Tibial nerve (tissue), 4 donors: Measurements from ENCODE around the gene SEC16B. TPM values are rescaled to one million over a fixed set of nuclear protein-coding genes. Genes with fewer than 3 reads are reported as not detected.

ENCODE experiments used
- DNase-seq, 2 donors: peaks; one replicate each; pipeline ENCODE4 v3.0.0-alpha.2; 2019; ENCODE audit warnings: low spot score in 2 of 2
- H3K27ac ChIP-seq, 4 donors: fragments of 200-600 bp; sonication (generic) in 3 of 4; one replicate each; pipeline ENCODE4 v1.5.1; 2017 to 2019; ENCODE audit warnings: mild to moderate bottlenecking in 1 of 4
- H3K27me3 ChIP-seq, 2 donors: fragments of 200-600 bp; sonication (generic) in 1 of 2; one replicate each; pipeline versions ENCODE4 v1.5.1 to v1.6.0; 2017 to 2019
- H3K36me3 ChIP-seq, 3 donors: fragments of 200-600 bp; sonication (generic); one replicate each; pipeline ENCODE4 v1.5.1; 2018 to 2019
- H3K4me1 ChIP-seq, 4 donors: fragments of 200-600 bp; sonication (generic) in 3 of 4; one replicate each; pipeline ENCODE4 v1.5.1; 2017 to 2019
- H3K4me3 ChIP-seq, 4 donors: fragments of 200-600 bp; sonication (generic) in 3 of 4; one replicate each; pipeline ENCODE4 v1.5.1; 2017 to 2019; ENCODE audit warnings: mild to moderate bottlenecking in 1 of 4, moderate library complexity in 1 of 4
- H3K9me3 ChIP-seq, 4 donors: fragments of 200-600 bp; sonication (generic) in 3 of 4; one replicate each; pipeline ENCODE4 v1.5.1; 2017 to 2019
- CTCF ChIP-seq, 5 experiments: fragments of 200-600 bp in 3 of 5; fragments of 450-650 bp in 2 of 5; sonication (generic) in 3 of 5; IDR thresholded peaks; one replicate each; pipeline ENCODE4 v1.5.1; 2016 to 2019; ENCODE audit warnings: antibody characterized with exemption in 5 of 5, mild to moderate bottlenecking in 3 of 5, moderate library complexity in 2 of 5
- EP300 ChIP-seq, 2 donors: sonication (generic); formaldehyde crosslinking; IDR thresholded peaks; one replicate each; pipeline ENCODE4 v1.6.1; 2017; ENCODE audit warnings: antibody characterized with exemption in 2 of 2, mild to moderate bottlenecking in 1 of 2
- POLR2A ChIP-seq, 2 donors: fragments of 450-650 bp; IDR thresholded peaks; one replicate each; pipeline ENCODE4 v1.6.1; 2017; ENCODE audit warnings: antibody characterized with exemption in 2 of 2, mild to moderate bottlenecking in 2 of 2, moderate library complexity in 2 of 2
- WGBS, 2 donors: methylation state at CpG; one replicate each; pipeline ENCODE4 v1.1.5; 2018; 5-methylcytosine and 5-hydroxymethylcytosine counted together
- total RNA-seq, 4 donors: library from RNA; depleted of rRNA; stranded (reverse); fragments of >200 nt; gene quantifications; one replicate each; pipeline ENCODE4 v1.1.0, GENCODE V29; 2016

SEC16B gene
- total RNA-seq, 4 donors from 2014 or later = 10.5 to 21.6 (median 15.4) TPM

- H3K9me3 ChIP-seq = no peaks in the 10 kb centered on the region
- no peak overlapping the region for H3K27ac ChIP-seq
- H3K4me1 ChIP-seq = peaks cover 0 to 14% (median 0%) of the 10 kb centered on the region in 4 donors
- no peak for DNase-seq
- H3K4me3 ChIP-seq = no peak overlapping the region
- H3K27me3 ChIP-seq = no peaks in the 10 kb centered on the region
- H3K36me3 ChIP-seq = peaks cover 0 to 46% (median 0%) of the 10 kb centered on the region in 3 donors
- TF ChIP-seq CTCF (IDR thresholded peaks at IDR 0.05) (no peak), POLR2A (IDR thresholded peaks at IDR 0.05) (no peak), EP300 (IDR thresholded peaks at IDR 0.05) (no peak)
These were observed 19.4 kb downstream of the SEC16B start for GRCh38 chr1:177950506-177950905.

DNA sequence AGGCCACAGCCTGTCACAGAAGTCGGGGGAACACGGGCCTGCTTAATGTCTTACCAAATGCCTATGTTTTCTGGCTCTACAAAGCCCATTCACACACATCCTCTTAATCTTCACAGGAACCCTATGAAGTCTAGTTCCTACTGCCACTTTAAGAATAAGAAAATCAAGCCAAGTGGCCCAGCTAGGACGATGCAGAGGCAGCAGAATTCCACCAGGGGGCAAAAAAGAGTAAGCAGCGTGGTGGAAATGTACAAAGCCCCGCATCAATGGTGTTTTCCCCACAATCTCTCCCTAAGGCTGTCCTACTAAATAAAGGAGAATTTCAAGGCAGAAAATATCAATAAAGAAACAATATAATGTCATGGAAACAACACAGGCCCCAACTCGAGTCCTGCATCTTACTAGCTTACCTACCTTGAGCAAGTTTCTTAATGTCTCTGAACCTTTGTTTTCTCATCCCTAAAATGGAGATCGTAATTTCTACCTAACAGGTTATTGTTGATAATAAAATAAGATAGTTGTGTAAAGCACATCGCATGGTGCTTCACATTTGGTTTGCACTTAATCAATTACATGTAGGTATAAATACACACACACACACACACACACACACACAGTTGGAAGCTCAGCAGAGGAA is 21.4 kb downstream of the SEC16B start:
- DNase-seq = peak; percentile 39 to 65

DNA sequence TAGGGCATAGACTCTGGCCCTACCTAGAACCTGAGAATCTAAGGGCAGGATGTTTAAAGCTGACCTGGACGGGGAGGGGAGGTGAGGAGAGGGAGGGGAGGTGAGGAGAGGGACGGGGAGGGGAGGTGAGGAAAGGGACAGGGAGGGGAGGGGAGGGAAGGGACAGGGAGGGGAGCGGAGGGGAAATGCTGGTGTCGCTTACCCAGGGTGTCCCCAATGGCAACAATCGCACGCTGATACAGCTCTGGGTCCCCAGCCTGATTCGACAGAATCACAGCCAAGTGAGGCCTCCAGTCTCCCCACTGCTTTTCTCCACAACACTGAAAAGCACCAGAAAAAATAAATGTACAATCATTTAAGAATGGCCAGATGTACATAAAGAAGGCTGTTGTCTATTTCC is 22.2 kb downstream of the SEC16B start:
- peaks cover 0 to 16% (median 0%) of the 10 kb centered on the region in 4 donors for H3K4me1 ChIP-seq
- H3K27ac ChIP-seq = no peak overlapping the region
- no peak for TF ChIP-seq POLR2A (IDR thresholded peaks at IDR 0.05)
- TF ChIP-seq CTCF (IDR thresholded peaks at IDR 0.05) = no peak
- TF ChIP-seq EP300 (IDR thresholded peaks at IDR 0.05) = no peak
- H3K9me3 ChIP-seq = no peaks in the 10 kb centered on the region
- H3K27me3 ChIP-seq = no peaks in the 10 kb centered on the region
- no peak for DNase-seq
- H3K4me3 ChIP-seq = no peak overlapping the region
- WGBS, 2 donors = 74 to 82% methylated on average over 7 of the region's 7 CpGs
- peaks cover 0 to 49% (median 0%) of the 10 kb centered on the region in 3 donors for H3K36me3 ChIP-seq

More for the DNA sequence above, 21.4 kb downstream of the SEC16B start:
- no peak overlapping the region for H3K4me3 ChIP-seq
- peaks cover 0 to 16% (median 0%) of the 10 kb centered on the region in 4 donors for H3K4me1 ChIP-seq
- WGBS, 2 donors = 21 to 22% methylated on average over 8 of the region's 8 CpGs
- H3K27ac ChIP-seq = no peak overlapping the region
- no peaks in the 10 kb centered on the region for H3K9me3 ChIP-seq
- no peaks in the 10 kb centered on the region for H3K27me3 ChIP-seq
- TF ChIP-seq POLR2A (IDR thresholded peaks at IDR 0.05) (no peak), CTCF (IDR thresholded peaks at IDR 0.05) (peak; percentile 75 to 89 (median 78)), EP300 (IDR thresholded peaks at IDR 0.05) (no peak)
- H3K36me3 ChIP-seq = peaks cover 0 to 47% (median 0%) of the 10 kb centered on the region in 3 donors

- H3K4me3 ChIP-seq = no peak overlapping the region
- H3K4me1 ChIP-seq = peaks cover 0 to 16% (median 0%) of the 10 kb centered on the region in 4 donors
- no peaks in the 10 kb centered on the region for H3K9me3 ChIP-seq
- WGBS, 2 donors = 32 to 36% methylated on average over 12 of the region's 12 CpGs
- H3K27ac ChIP-seq = no peak overlapping the region
- H3K27me3 ChIP-seq = no peaks in the 10 kb centered on the region
- H3K36me3 ChIP-seq = peaks cover 0 to 49% (median 0%) of the 10 kb centered on the region in 3 donors
- TF ChIP-seq POLR2A (IDR thresholded peaks at IDR 0.05) (no peak), CTCF (IDR thresholded peaks at IDR 0.05) (peak; percentile 66 to 79 (median 71)), EP300 (IDR thresholded peaks at IDR 0.05) (no peak)
- peak in 1 of 2 donors; percentile 24 for DNase-seq
These were observed 23.8 kb downstream of the SEC16B start for GRCh38 chr1:177945943-177946650.
